IPS DF 6.9 (cell line): ENCODE results near the gene PPM1L.
"Not testable (repeated sequence)": the region's sequence is repeated elsewhere in the genome, so short reads cannot be mapped to it uniquely, and the experiment has no call there.

ENCODE experiments used
- DNase-seq: peaks from one replicate; pipeline ENCODE4 v3.0.0-alpha.2; 2013; ENCODE audit warnings: low read depth, low spot score
- H3K27ac ChIP-seq: one replicate; pipeline ENCODE4 v1.5.1; 2013; ENCODE audit warnings: low read length, control low read depth
- H3K27me3 ChIP-seq: 2 replicates; pipeline ENCODE4 v1.6.1; 2013; ENCODE audit warnings: mild to moderate bottlenecking, low read length; ENCODE audit not compliant: control insufficient read depth, insufficient read depth
- H3K36me3 ChIP-seq: 2 replicates; pipeline ENCODE4 v1.6.1; 2013; ENCODE audit warnings: low read length; ENCODE audit not compliant: control insufficient read depth, insufficient read depth
- H3K4me1 ChIP-seq: 2 replicates; pipeline ENCODE4 v1.6.1; 2013; ENCODE audit warnings: low read length; ENCODE audit not compliant: control insufficient read depth, insufficient read depth
- H3K4me3 ChIP-seq: 2 replicates; pipeline ENCODE4 v1.5.1; 2013; ENCODE audit warnings: mild to moderate bottlenecking, low read length
- H3K9me3 ChIP-seq: 2 replicates; pipeline ENCODE4 v1.6.1; 2013; ENCODE audit warnings: low read length, inconsistent platforms; ENCODE audit not compliant: control insufficient read depth, insufficient read depth
- WGBS: extraction: QIAGEN DNeasy Blood & Tissue Kit; methylation state at CpG from one replicate; pipeline ENCODE4 v1.1.7; 2013; ENCODE audit warnings: mixed read lengths, missing lambda C conversion rate; ENCODE audit not compliant: insufficient read length, insufficient coverage; 5-methylcytosine and 5-hydroxymethylcytosine counted together

The PPM1L gene

GRCh38 chr3:160996811-160997210, 240.8 kb downstream of the PPM1L start:
- H3K36me3 ChIP-seq, result no peaks in the 10 kb centered on the region
- no peak overlapping the region for H3K27ac ChIP-seq
- H3K27me3 ChIP-seq, result no peaks in the 10 kb centered on the region
- H3K4me1 ChIP-seq, result no peaks in the 10 kb centered on the region
- H3K9me3 ChIP-seq, result no peaks in the 10 kb centered on the region
- no peak for DNase-seq
- no peak overlapping the region for H3K4me3 ChIP-seq

DNA sequence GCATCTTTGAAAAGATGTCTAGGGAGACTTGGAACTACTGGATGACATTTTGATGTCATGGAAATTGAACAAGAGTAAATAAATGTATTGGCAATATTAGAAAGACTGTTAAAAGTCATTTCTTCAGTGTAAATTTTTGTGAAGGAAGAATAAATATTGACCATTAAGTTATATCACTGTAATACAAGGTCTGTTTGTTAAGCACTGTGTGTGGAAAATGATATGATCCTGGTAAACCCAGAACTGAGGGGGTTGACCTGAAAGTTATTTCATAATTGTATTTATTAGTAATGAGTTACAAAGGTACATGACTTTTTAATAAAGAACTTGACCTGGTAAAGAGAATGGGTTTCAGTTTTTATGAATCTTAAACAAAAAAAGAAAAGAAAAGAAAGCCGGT, 242.6 kb downstream of the PPM1L start:
- Histone ChIP-seq H3K27ac (no peak overlapping the region), H3K36me3 (no peaks in the 10 kb centered on the region), H3K4me3 (no peak overlapping the region), H3K27me3 (no peaks in the 10 kb centered on the region), H3K4me1 (no peaks in the 10 kb centered on the region), H3K9me3 (no peaks in the 10 kb centered on the region)
- DNase-seq, result no peak
- no CpG with 5 or more reads among the region's 1 CpG for WGBS

- no CpG with 5 or more reads among the region's 5 CpGs for WGBS
- DNase-seq, result no peak
- Histone ChIP-seq H3K27me3 (no peaks in the 10 kb centered on the region), H3K4me3 (no peak overlapping the region), H3K36me3 (no peaks in the 10 kb centered on the region), H3K27ac (no peak overlapping the region), H3K9me3 (no peaks in the 10 kb centered on the region), H3K4me1 (no peaks in the 10 kb centered on the region)
These were observed 243.2 kb downstream of the PPM1L start for GRCh38 chr3:160999274-160999673.

DNA sequence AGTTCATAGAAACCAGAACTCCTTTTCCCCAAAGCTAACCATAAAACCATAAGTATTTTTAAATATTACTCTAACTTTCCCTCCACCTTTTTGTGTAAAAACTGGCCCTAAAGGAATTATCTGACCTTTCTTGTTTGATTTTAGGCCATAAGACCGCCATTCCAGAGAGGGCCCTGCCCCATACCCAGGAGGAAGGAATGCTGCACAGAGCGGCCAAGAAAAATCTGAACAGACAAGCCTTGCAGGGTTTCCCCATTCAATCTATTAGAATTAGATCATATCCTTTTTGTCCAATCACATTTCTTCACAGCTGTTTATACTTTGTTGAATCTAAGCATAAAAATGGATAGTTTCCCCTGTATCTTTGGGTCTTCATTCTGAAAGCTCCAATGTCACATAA, 252.1 kb downstream of the PPM1L start:
- DNase-seq, result no peak
- Histone ChIP-seq H3K9me3 (no peaks in the 10 kb centered on the region), H3K27me3 (no peaks in the 10 kb centered on the region), H3K4me1 (no peaks in the 10 kb centered on the region), H3K36me3 (no peaks in the 10 kb centered on the region), H3K4me3 (no peak overlapping the region), H3K27ac (no peak overlapping the region)
- WGBS, result no CpG with 5 or more reads among the region's 2 CpGs

- not testable (repeated sequence) for H3K27ac ChIP-seq, H3K27me3 ChIP-seq, H3K4me3 ChIP-seq, H3K36me3 ChIP-seq, H3K9me3 ChIP-seq, DNase-seq, H3K4me1 ChIP-seq
- WGBS, result no CpG with 5 or more reads among the region's 2 CpGs
These were observed 254.1 kb downstream of the PPM1L start for GRCh38 chr3:161010151-161010550.

- H3K9me3 ChIP-seq, result no peaks in the 10 kb centered on the region
- H3K4me1 ChIP-seq, result no peaks in the 10 kb centered on the region
- DNase-seq, result no peak
- no peaks in the 10 kb centered on the region for H3K36me3 ChIP-seq
- no peaks in the 10 kb centered on the region for H3K27me3 ChIP-seq
- no peak overlapping the region for H3K27ac ChIP-seq
- WGBS, result no CpG with 5 or more reads among the region's 4 CpGs
- no peak overlapping the region for H3K4me3 ChIP-seq
These were observed 259.1 kb downstream of the PPM1L start for GRCh38 chr3:161014843-161015749.

GRCh38 chr3:161016417-161017313, 260.6 kb downstream of the PPM1L start:
- DNase-seq, result no peak
- H3K27ac ChIP-seq, result no peak overlapping the region
- H3K36me3 ChIP-seq, result no peaks in the 10 kb centered on the region
- H3K4me1 ChIP-seq, result no peaks in the 10 kb centered on the region
- WGBS, result no CpG with 5 or more reads among the region's 6 CpGs
- H3K9me3 ChIP-seq, result no peaks in the 10 kb centered on the region
- no peak overlapping the region for H3K4me3 ChIP-seq
- no peaks in the 10 kb centered on the region for H3K27me3 ChIP-seq

- no peak for DNase-seq
- no peaks in the 10 kb centered on the region for H3K9me3 ChIP-seq
- H3K36me3 ChIP-seq, result no peaks in the 10 kb centered on the region
- WGBS, result no CpG with 5 or more reads among the region's 2 CpGs
- no peak overlapping the region for H3K27ac ChIP-seq
- no peaks in the 10 kb centered on the region for H3K27me3 ChIP-seq
- H3K4me3 ChIP-seq, result no peak overlapping the region
- H3K4me1 ChIP-seq, result no peaks in the 10 kb centered on the region
These were observed 261.9 kb downstream of the PPM1L start for GRCh38 chr3:161017971-161018370.

GRCh38 chr3:161020256-161020655, 264.2 kb downstream of the PPM1L start:
- no peaks in the 10 kb centered on the region for H3K9me3 ChIP-seq
- no peaks in the 10 kb centered on the region for H3K4me1 ChIP-seq
- DNase-seq, result no peak
- H3K36me3 ChIP-seq, result no peaks in the 10 kb centered on the region
- no peak overlapping the region for H3K4me3 ChIP-seq
- no peak overlapping the region for H3K27ac ChIP-seq
- H3K27me3 ChIP-seq, result no peaks in the 10 kb centered on the region

DNA sequence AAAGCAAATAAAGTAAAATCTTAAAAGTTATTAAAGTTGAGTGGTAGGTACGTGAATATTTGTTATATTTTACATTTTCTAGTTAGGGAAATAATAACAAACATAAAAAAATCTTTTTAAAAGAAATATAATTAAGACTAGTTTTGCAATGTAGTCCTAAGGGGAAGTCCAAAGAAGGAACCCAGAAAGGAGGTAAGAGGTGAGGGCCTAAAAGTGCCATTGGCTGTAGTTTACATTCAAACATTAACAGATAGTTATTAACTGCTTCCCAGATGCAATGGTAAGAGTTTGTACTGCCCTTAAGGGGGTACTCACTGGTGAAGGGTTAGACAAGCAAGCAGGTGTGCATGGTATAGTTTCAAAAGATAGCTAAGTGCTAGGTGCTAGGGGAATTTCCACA, 269.9 kb downstream of the PPM1L start:
- no peak for DNase-seq
- WGBS, result no CpG with 5 or more reads among the region's 1 CpG
- no peaks in the 10 kb centered on the region for H3K4me1 ChIP-seq

More for the DNA sequence above, 269.9 kb downstream of the PPM1L start:
- Histone ChIP-seq H3K27me3 (no peaks in the 10 kb centered on the region), H3K4me3 (no peak overlapping the region), H3K36me3 (no peaks in the 10 kb centered on the region), H3K27ac (no peak overlapping the region), H3K9me3 (no peaks in the 10 kb centered on the region)
